AG08396 (cell line): ENCODE data around the gene PAPLN.

Source experiments
- DNase-seq: peaks from one replicate; pipeline ENCODE4 v3.0.0; 2012; ENCODE audit warnings: low spot score, mixed read lengths

Gene PAPLN

GRCh38 chr14:73261075-73261474 is 23.8 kb downstream of the PAPLN start:
- no peak for DNase-seq

GRCh38 chr14:73261520-73262426 is 24.5 kb downstream of the PAPLN start:
- peak; percentile 15 for DNase-seq

- DNase-seq = peak; percentile 7
These were observed 25.3 kb downstream of the PAPLN start for GRCh38 chr14:73262427-73263183.

- peak; percentile 6 for DNase-seq
These were observed 26.3 kb downstream of the PAPLN start for GRCh38 chr14:73263606-73264005.

DNA sequence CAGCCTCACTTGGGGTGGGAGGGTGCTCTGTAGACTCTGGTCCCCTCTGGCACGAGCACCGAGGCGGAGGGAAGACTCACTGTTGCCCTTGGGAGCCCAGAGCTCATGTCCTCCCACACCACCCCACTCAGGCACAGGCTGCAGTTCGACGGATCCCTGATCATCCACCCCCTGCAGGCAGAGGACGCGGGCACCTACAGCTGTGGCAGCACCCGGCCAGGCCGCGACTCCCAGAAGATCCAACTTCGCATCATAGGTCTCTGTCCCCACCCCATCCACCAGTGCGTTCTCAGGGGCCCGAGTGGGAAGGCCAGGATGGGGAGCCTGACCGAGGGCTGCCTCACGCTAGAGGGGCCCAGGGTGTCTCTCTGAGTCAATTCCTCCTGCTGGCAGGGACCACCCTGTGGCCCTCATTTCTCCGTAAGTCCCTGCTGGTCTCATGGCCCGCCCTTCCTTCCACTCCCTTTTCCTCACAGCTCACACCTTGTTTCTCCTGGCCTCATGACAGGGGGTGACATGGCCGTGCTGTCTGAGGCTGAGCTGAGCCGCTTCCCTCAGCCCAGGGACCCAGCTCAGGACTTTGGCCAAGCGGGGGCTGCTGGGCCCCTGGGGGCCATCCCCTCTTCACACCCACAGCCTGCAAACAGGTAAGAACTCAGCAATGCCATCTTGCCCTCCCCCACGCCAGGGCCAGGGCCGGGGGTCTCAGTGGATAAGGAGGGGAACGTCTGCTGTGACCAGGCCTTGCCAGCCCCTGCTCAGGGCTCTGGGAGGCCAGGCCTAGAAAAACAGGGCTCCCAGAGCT is 27.0 kb downstream of the PAPLN start:
- peak; percentile 8 for DNase-seq

- DNase-seq = peak; percentile 8
These were observed 27.8 kb downstream of the PAPLN start for GRCh38 chr14:73264885-73265720.

GRCh38 chr14:73265721-73266046 is 28.4 kb downstream of the PAPLN start:
- DNase-seq = no peak

DNA sequence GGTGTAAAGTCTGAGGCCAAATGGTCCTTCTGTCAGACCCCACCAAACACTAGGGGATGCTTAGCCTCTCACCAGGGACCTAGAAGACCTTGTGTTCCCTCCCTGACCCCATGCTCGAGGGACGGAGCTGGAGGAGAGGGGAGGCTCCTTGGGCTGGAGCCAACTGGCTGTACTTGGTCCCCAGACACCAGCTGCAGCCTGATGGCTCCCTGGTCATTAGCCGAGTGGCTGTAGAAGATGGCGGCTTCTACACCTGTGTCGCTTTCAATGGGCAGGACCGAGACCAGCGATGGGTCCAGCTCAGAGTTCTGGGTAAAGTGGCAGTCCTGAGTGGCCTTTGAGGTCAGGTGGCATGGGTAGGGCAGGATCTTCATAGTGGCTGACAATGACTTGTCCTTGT is 29.0 kb downstream of the PAPLN start:
- no peak for DNase-seq

- DNase-seq = no peak
These were observed 30.2 kb downstream of the PAPLN start for GRCh38 chr14:73267474-73267873.

- peak; percentile 53 for DNase-seq
These were observed 32.6 kb downstream of the PAPLN start for GRCh38 chr14:73269729-73270531.

DNA sequence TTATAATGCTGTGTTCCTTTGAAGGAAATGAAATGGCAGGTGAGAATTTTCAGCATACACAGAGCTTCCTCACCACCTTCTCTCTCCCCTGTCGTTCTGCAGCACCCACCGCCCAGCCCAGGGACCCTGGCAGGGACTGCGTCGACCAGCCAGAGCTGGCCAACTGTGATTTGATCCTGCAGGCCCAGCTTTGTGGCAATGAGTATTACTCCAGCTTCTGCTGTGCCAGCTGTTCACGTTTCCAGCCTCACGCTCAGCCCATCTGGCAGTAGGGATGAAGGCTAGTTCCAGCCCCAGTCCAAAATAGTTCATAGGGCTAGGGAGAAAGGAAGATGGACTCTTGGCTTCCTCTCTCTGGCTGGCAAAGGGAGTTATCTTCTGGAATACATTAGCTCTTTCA is 35.1 kb downstream of the PAPLN start:
- DNase-seq = no peak

- no peak for DNase-seq
These were observed 36.5 kb downstream of the PAPLN start for GRCh38 chr14:73273799-73274198.

- DNase-seq = no peak
These were observed 39.5 kb downstream of the PAPLN start for GRCh38 chr14:73276836-73277235.

GRCh38 chr14:73277376-73277775 is 40.1 kb downstream of the PAPLN start:
- no peak for DNase-seq

DNA sequence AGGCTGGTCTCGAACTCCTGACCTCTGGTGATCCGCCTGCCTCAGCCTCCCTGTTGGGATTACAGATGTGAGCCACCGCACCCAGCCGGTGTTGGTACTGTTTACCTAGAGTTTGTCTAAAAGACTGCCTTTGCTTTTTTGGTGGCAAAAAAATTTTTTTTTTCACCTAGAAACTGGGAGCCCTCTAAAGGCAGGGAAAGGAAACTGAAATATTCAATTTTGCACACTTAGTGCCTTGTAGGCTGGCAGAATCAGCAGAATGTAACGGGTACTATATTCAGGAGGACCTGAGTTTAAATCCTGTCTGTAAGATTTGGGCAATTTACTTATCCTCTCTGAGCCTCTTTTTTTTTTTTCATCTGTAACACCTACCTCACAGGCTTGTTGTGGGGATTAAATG is 43.6 kb downstream of the PAPLN start:
- DNase-seq = no peak

- no peak for DNase-seq
These were observed 46.5 kb downstream of the PAPLN start for GRCh38 chr14:73283608-73284379.

DNA sequence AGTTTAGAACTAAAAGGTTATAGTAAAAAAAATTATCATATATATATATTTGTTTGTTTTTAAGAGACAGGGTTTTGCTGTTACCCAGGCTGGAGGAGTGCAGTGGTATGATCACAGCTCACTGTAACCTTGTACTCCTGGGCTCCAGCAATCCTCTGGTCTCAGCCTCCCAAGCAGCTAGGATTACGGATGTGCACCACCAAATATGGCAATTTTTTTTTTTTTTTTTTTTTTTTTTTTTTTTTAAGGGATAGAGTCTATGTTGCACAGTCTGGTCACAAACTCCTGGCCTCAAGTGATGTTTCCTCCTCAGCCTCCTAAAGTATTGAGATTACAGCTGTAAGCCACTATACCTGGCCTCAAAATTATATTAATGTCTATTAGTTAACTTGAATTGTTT is 48.7 kb downstream of the PAPLN start:
- no peak for DNase-seq

DNA sequence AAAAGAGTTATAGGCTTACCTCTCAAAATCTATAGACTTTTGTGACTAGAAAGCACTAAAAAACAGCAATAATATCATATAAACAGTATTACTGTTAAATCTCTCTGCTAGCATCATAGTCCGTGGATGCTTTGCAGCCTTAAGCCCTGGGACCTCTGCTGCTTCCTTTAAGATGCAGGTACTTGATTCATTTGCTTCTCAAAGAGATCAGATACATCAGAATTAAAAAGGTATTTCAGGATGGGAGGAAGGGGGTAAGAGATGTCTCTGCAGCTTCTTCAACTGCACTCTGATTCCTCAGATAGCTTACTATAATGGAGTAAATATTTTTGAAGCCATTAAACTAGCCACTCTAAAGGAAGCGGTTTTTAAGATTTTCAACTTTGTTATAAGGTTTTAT is 49.3 kb downstream of the PAPLN start:
- DNase-seq = no peak

DNA sequence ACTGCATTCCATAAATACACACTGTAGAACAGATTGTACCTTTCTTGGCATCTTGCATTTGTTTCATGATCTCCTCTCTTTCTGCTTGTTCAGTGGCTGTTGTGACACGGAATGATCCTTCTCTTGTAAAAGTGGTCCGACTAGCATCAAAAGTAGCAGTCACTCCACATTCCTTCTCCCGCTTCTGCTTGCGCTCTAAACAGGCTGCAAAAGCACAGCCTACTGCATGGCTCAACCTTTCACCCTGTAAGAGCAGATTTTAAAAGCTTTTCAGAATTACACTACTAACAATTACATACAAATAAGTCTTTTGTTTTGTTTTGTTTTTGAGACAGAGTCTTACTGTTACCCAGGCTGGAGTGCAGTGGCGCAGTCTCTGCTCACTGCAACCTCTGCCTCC is 49.8 kb downstream of the PAPLN start:
- DNase-seq = no peak

DNA sequence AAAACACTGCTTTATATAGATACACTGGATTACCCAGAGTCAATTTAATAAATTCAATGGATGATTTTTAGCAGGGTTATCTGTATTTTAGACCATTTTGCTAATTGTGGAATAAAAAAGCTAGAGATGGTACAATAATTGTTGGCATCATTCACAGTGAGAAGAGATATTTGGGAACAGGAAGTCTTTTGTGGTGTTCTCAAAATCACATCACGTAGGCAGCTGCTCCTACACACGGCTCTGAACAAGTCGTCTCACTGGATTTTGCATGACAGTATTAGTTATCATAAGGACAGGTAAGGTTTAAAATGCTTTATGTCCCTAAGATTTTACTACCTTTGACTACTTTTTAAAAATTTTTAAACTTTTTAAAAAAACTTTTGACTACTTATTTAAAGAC is 52.0 kb downstream of the PAPLN start:
- DNase-seq = no peak
